Peyer's patch (tissue), 4 donors: Measurements from ENCODE around the gene ITGA11.

Experiments
- POLR2A ChIP-seq, 2 donors: fragments of 450-650 bp; IDR thresholded peaks; one replicate each; pipeline ENCODE4 v1.5.1; 2017; ENCODE audit warnings: antibody characterized with exemption in 2 of 2, mild to moderate bottlenecking in 2 of 2, moderate library complexity in 2 of 2
- TF ChIP-seq, protein P1 (sequence below), 6 experiments: fragments of 450-650 bp in 4 of 6; fragments of 200-600 bp in 2 of 6; sonication (generic) in 1 of 6; IDR thresholded peaks; one replicate each; pipeline ENCODE4 v1.5.1; 2017 to 2019; ENCODE audit warnings: antibody characterized with exemption in 6 of 6, mild to moderate bottlenecking in 3 of 6, moderate library complexity in 1 of 6

DNA sequence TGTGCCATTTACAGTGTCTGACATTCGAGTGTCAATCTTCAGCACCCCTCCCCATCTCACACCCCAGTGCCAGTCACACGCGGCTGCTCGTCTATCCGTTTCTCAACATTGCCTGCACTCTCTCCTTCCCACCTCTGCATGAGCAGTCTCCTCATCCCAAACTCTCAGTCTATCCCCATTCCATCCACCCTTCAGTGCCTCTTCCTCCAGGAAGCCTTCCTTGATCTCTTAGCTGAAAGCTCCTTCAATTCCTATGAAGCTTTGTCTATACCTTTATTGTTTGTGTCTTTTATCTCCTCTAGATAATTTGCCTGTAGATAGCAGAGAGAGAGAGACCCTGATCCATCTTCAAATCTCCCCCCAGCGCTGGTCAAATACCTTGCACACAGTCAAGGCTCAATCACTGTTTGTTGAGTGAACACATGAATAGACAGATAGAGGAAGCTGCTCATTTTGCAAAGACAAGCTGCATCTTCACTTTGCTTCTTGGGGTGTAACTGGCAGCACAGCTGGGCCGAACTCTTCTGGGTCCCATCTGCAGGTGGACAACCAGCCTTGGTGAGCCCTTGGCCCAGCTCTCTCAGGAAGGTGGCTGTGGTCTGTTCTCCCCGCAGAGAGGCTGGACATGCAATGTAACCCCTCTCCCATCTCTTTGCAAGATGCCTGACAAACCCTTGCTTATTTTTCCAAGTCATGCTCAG, 52.8 kb downstream of the ITGA11 start:
- TF ChIP-seq, protein P1, sequence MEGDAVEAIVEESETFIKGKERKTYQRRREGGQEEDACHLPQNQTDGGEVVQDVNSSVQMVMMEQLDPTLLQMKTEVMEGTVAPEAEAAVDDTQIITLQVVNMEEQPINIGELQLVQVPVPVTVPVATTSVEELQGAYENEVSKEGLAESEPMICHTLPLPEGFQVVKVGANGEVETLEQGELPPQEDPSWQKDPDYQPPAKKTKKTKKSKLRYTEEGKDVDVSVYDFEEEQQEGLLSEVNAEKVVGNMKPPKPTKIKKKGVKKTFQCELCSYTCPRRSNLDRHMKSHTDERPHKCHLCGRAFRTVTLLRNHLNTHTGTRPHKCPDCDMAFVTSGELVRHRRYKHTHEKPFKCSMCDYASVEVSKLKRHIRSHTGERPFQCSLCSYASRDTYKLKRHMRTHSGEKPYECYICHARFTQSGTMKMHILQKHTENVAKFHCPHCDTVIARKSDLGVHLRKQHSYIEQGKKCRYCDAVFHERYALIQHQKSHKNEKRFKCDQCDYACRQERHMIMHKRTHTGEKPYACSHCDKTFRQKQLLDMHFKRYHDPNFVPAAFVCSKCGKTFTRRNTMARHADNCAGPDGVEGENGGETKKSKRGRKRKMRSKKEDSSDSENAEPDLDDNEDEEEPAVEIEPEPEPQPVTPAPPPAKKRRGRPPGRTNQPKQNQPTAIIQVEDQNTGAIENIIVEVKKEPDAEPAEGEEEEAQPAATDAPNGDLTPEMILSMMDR (IDR thresholded peaks at IDR 0.05) = no peak
- TF ChIP-seq POLR2A (IDR thresholded peaks at IDR 0.05) = no peak
